Activated CD8-positive, alpha-beta T cell treated with anti-CD3 and anti-CD28 coated beads for 36 hours (primary cell): Measurements from ENCODE around the gene SLC7A1. TPM values are rescaled to one million over a fixed set of nuclear protein-coding genes. Genes with fewer than 3 reads are reported as not detected.
A peak's percentile ranks its signal among the peaks of the same experiment; 100 is the strongest.

ENCODE experiments used
- ATAC-seq: fragments of 200-7000 bp; cut with Tn5 transposase; one replicate; pipeline ENCODE4 v1.10.0; 2021; ENCODE audit warnings: mild to moderate bottlenecking, moderate library complexity
- CTCF ChIA-PET: fragments of 350-600 bp; sonication (Branson Sonifier 250); formaldehyde crosslinking; loops from one replicate; lab custom pipeline; 2021; ENCODE audit warnings: antibody characterized with exemption; lab: Charles Lee
- POLR2A ChIA-PET: fragments of 350-600 bp; sonication (Branson Sonifier 250); formaldehyde crosslinking; loops from one replicate; lab custom pipeline; 2021; ENCODE audit warnings: antibody characterized with exemption; lab: Charles Lee
- DNase-seq: peaks from one replicate; pipeline ENCODE4 v3.0.0-alpha.2; 2020
- H3K27ac Mint-ChIP-seq: one replicate; pipeline ENCODE4 v1.8.0; 2021; ENCODE audit warnings: mild to moderate bottlenecking, mixed read lengths
- H3K27me3 Mint-ChIP-seq: one replicate; pipeline ENCODE4 v1.8.0; 2021; ENCODE audit warnings: mixed read lengths
- H3K36me3 Mint-ChIP-seq: one replicate; pipeline ENCODE4 v1.8.0; 2021; ENCODE audit warnings: low read depth, mixed read lengths
- H3K4me1 Mint-ChIP-seq: one replicate; pipeline ENCODE4 v1.8.0; 2021; ENCODE audit warnings: low read depth, mixed read lengths
- H3K4me3 Mint-ChIP-seq: one replicate; pipeline ENCODE4 v1.8.0; 2021; ENCODE audit warnings: mild to moderate bottlenecking, moderate library complexity, mixed read lengths
- H3K9me3 Mint-ChIP-seq: one replicate; pipeline ENCODE4 v1.8.0; 2021; ENCODE audit warnings: mixed read lengths
- CTCF ChIP-seq: fragments of 200-600 bp; IDR thresholded peaks from one replicate; pipeline ENCODE4 v1.8.0; 2022; ENCODE audit warnings: antibody characterized with exemption, mild to moderate bottlenecking
- intact Hi-C: fragments of 100-400 bp; cut with micrococcal nuclease; formaldehyde crosslinking; loops from one replicate; pipeline ENCODE4 v1.10.0; 2022
- total RNA-seq, 2 experiments: library from RNA; stranded (reverse); gene quantifications; one replicate each; pipeline ENCODE4 v1.2.3, GENCODE V29; 2021

Gene SLC7A1
- total RNA-seq, 2 experiments from 2014 or later: 119 to 124 TPM

GRCh38 chr13:29594303-29594709 lies 1.2 kb downstream of the SLC7A1 start:
- DNase-seq (peak; percentile 60), ATAC-seq (peak; percentile 26)
- TF ChIP-seq CTCF: no peak
- ChIA-PET CTCF (no interaction called here), POLR2A (interaction anchor here (1.0 kb wide), 1 partner anchor 8 kb away, joined by 4 read pairs; no protein-coding TSS in a partner anchor)
- H3K4me1 Mint-ChIP-seq: peaks cover 49% of the 10 kb centered on the region
- H3K27ac Mint-ChIP-seq: peak overlapping the region; percentile 97
- intact Hi-C loops: no loop called here
- peak overlapping the region; percentile 92 for H3K4me3 Mint-ChIP-seq
- no peaks in the 10 kb centered on the region for H3K9me3 Mint-ChIP-seq
- peaks cover 41% of the 10 kb centered on the region for H3K36me3 Mint-ChIP-seq
- no peaks in the 10 kb centered on the region for H3K27me3 Mint-ChIP-seq

- intact Hi-C loops: no loop called here
- peak overlapping the region; percentile 97 for H3K27ac Mint-ChIP-seq
- H3K36me3 Mint-ChIP-seq: peaks cover 41% of the 10 kb centered on the region
- ChIA-PET POLR2A (interaction anchor here (1.0 kb wide), 1 partner anchor 8 kb away, joined by 4 read pairs; no protein-coding TSS in a partner anchor), CTCF (no interaction called here)
- H3K4me1 Mint-ChIP-seq: peaks cover 50% of the 10 kb centered on the region
- TF ChIP-seq CTCF: no peak
- H3K4me3 Mint-ChIP-seq: peak overlapping the region; percentile 92
- ATAC-seq (no peak), DNase-seq (no peak)
- no peaks in the 10 kb centered on the region for H3K27me3 Mint-ChIP-seq
- H3K9me3 Mint-ChIP-seq: no peaks in the 10 kb centered on the region
Observed at GRCh38 chr13:29593605-29594297, 1.7 kb downstream of the SLC7A1 start.

GRCh38 chr13:29591310-29591709 lies 4.2 kb downstream of the SLC7A1 start:
- Mint-ChIP-seq H3K9me3 (no peaks in the 10 kb centered on the region), H3K27ac (peak overlapping the region; percentile 25), H3K4me3 (no peak overlapping the region), H3K4me1 (peaks cover 59% of the 10 kb centered on the region), H3K36me3 (peaks cover 61% of the 10 kb centered on the region), H3K27me3 (no peaks in the 10 kb centered on the region)
- ATAC-seq (no peak), DNase-seq (no peak)
- TF ChIP-seq CTCF: no peak
- intact Hi-C loops: no loop called here
- CTCF ChIA-PET: no interaction called here
- POLR2A ChIA-PET: interaction anchor here (0.6 kb wide), 1 partner anchor 101 kb away, joined by 3 read pairs; no protein-coding TSS in a partner anchor

- POLR2A ChIA-PET: no interaction called here
Observed at GRCh38 chr13:29589967-29590366, 5.5 kb downstream of the SLC7A1 start.

More at GRCh38 chr13:29589967-29590366, 5.5 kb downstream of the SLC7A1 start:
- peaks cover 62% of the 10 kb centered on the region for H3K36me3 Mint-ChIP-seq
- CTCF ChIA-PET: no interaction called here
- intact Hi-C loops: no loop called here
- no peak overlapping the region for H3K4me3 Mint-ChIP-seq
- no peak for TF ChIP-seq CTCF
- peak overlapping the region; percentile 36 for H3K27ac Mint-ChIP-seq
- DNase-seq (no peak), ATAC-seq (no peak)
- no peaks in the 10 kb centered on the region for H3K27me3 Mint-ChIP-seq
- H3K4me1 Mint-ChIP-seq: peaks cover 65% of the 10 kb centered on the region
- no peaks in the 10 kb centered on the region for H3K9me3 Mint-ChIP-seq
